ENCODE results near the gene ANKRD66. TPM values are rescaled to one million over a fixed set of nuclear protein-coding genes. Genes with fewer than 3 reads are reported as not detected.

The ANKRD66 gene
- total and polyA plus RNA-seq, 2 of the 4 experiments (the other 2 are of a cell fraction), result not detected

DNA sequence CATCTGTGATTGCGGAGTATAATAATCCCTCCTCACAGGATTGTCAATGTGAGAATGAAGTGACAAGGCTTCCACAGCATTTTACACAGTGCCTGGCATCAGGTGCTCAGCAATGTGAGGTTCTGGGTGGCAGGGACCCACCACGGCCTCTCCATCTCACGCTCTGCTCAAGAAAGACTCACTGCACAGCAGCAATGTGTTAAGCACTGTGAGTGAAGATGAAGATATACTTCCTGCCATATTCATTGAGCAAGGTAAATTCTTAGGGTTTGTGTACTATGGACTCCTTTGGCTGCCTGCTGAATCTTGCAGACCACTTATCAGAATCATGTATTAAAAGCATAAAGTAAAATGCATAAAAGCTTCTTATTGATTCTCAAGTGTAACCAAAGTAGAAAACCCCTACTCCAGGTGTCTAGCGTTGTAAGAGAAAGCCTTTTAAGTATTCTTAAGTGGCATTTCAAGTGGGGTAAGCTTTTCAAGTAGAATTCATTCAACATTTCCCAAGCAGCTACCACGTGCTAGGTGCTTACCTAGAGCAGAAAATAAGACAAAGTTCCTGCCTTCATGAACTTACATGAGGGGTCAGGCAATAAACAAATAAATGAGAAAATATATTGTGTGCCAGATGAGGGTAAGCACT lies 29.5 kb downstream of the ANKRD66 start:
- CTCF ChIA-PET, result no interaction called here
- TF ChIP-seq MAFK (IDR thresholded peaks at IDR 0.05; ENCODE audit: low read depth, low read length) (no peak), SMC3 (IDR thresholded peaks at IDR 0.05; ENCODE audit: low read depth, low read length) (no peak), MXI1 (IDR thresholded peaks at IDR 0.05; ENCODE audit: borderline replicate concordance, low read depth, low read length) (no peak), CEBPB (IDR thresholded peaks at IDR 0.05; ENCODE audit: low read depth, low read length) (no peak), BHLHE40 (IDR thresholded peaks at IDR 0.05; ENCODE audit: low read depth, low read length) (no peak), MAZ (IDR thresholded peaks at IDR 0.05; ENCODE audit: borderline replicate concordance, low read depth, low read length) (no peak), CHD1 (IDR thresholded peaks at IDR 0.05; ENCODE audit: low read depth, low read length) (no peak), RFX5 (IDR thresholded peaks at IDR 0.05; ENCODE audit: low read depth, low read length) (no peak), POLR2A (IDR thresholded peaks at IDR 0.05; ENCODE audit: low read depth, low read length) (no peak), RAD21 (IDR thresholded peaks at IDR 0.05; ENCODE audit: low read length) (no peak), NFE2L2 (IDR thresholded peaks at IDR 0.05; ENCODE audit: low read depth, low read length) (no peak), FOS (IDR thresholded peaks at IDR 0.05; ENCODE audit: low read depth, low read length) (no peak)
- TF ChIP-seq, protein P1, sequence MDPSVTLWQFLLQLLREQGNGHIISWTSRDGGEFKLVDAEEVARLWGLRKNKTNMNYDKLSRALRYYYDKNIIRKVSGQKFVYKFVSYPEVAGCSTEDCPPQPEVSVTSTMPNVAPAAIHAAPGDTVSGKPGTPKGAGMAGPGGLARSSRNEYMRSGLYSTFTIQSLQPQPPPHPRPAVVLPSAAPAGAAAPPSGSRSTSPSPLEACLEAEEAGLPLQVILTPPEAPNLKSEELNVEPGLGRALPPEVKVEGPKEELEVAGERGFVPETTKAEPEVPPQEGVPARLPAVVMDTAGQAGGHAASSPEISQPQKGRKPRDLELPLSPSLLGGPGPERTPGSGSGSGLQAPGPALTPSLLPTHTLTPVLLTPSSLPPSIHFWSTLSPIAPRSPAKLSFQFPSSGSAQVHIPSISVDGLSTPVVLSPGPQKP (IDR thresholded peaks at IDR 0.05; ENCODE audit: borderline replicate concordance, low read depth, low read length), result no peak
- TF ChIP-seq, protein P2, sequence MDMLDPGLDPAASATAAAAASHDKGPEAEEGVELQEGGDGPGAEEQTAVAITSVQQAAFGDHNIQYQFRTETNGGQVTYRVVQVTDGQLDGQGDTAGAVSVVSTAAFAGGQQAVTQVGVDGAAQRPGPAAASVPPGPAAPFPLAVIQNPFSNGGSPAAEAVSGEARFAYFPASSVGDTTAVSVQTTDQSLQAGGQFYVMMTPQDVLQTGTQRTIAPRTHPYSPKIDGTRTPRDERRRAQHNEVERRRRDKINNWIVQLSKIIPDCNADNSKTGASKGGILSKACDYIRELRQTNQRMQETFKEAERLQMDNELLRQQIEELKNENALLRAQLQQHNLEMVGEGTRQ (IDR thresholded peaks at IDR 0.05; ENCODE audit: low read depth, low read length), result no peak
- TF ChIP-seq, protein P3, sequence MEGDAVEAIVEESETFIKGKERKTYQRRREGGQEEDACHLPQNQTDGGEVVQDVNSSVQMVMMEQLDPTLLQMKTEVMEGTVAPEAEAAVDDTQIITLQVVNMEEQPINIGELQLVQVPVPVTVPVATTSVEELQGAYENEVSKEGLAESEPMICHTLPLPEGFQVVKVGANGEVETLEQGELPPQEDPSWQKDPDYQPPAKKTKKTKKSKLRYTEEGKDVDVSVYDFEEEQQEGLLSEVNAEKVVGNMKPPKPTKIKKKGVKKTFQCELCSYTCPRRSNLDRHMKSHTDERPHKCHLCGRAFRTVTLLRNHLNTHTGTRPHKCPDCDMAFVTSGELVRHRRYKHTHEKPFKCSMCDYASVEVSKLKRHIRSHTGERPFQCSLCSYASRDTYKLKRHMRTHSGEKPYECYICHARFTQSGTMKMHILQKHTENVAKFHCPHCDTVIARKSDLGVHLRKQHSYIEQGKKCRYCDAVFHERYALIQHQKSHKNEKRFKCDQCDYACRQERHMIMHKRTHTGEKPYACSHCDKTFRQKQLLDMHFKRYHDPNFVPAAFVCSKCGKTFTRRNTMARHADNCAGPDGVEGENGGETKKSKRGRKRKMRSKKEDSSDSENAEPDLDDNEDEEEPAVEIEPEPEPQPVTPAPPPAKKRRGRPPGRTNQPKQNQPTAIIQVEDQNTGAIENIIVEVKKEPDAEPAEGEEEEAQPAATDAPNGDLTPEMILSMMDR (conservative IDR thresholded peaks at IDR 0.05; ENCODE audit: low read depth, low read length), result no peak
- H2BK15ac ChIP-seq (ENCODE audit: low read depth, low read length), result no peak overlapping the region
- no peak overlapping the region for H3K14ac ChIP-seq (replicated peaks; ENCODE audit: low read depth, low read length)
- H3K9me1 ChIP-seq (ENCODE audit: insufficient read depth, low read length), result no peaks in the 10 kb centered on the region
- H3K4me1 ChIP-seq (ENCODE audit: control insufficient read depth, insufficient read depth, low read length), result no peaks in the 10 kb centered on the region
- no peak overlapping the region for H4K8ac ChIP-seq (ENCODE audit: low read depth in 2 of 2, low read length in 2 of 2)
- no peak overlapping the region for H3K18ac ChIP-seq (ENCODE audit: low read depth, low read length)
- ATAC-seq (ENCODE audit: low read depth), result no peak
- H3K27ac ChIP-seq (ENCODE audit: insufficient read depth, low read length), result no peak overlapping the region
- no peaks in the 10 kb centered on the region for H4K20me1 ChIP-seq (ENCODE audit: insufficient read depth, low read length)
- no peak overlapping the region for H2AK9ac ChIP-seq (replicated peaks; ENCODE audit: low read depth, low read length, poor library complexity)
- intact Hi-C loops (cut with micrococcal nuclease), result no loop called here
- H4K5ac ChIP-seq (ENCODE audit: low read depth, low read length), result no peak overlapping the region
- no peak for DNase-seq
- H3K36me3 ChIP-seq (ENCODE audit: control insufficient read depth, insufficient read depth, low read length), result no peaks in the 10 kb centered on the region
- no peak overlapping the region for H2BK120ac ChIP-seq (ENCODE audit: low read depth, low read length)
- H3K4me3 ChIP-seq (ENCODE audit: insufficient read depth, low read depth, low read length), result no peak overlapping the region
- no peak overlapping the region for H3K23ac ChIP-seq (ENCODE audit: low read depth, low read length)
- no peak overlapping the region for H2AFZ ChIP-seq (replicated peaks; ENCODE audit: low read length, poor library complexity)
- H3K9me3 ChIP-seq (ENCODE audit: control insufficient read depth, insufficient read depth, low read length), result no peaks in the 10 kb centered on the region
- H2BK5ac ChIP-seq (ENCODE audit: low read depth, low read length, poor library complexity, severe bottlenecking), result no peak overlapping the region
- BruUV-seq (replicated peaks), result no TSS peak
- in situ Hi-C loops (cut with MboI; ENCODE audit: low sequenced_read_pairs), result loop anchor here (25.0 kb wide), 1 partner anchor 364 kb away; no protein-coding TSS in a partner anchor
- no peak overlapping the region for H4K91ac ChIP-seq (ENCODE audit: insufficient read depth, low read depth, low read length)
- H3K4ac ChIP-seq (ENCODE audit: low read depth, low read length), result no peak overlapping the region
- no peak overlapping the region for H3K4me2 ChIP-seq (ENCODE audit: low read depth, low read length)
- no peak overlapping the region for H3K9ac ChIP-seq (ENCODE audit: low read depth, low read length)
- POLR2A ChIA-PET (ENCODE audit: unreplicated experiment), result no interaction called here
- H3K27me3 ChIP-seq (ENCODE audit: control insufficient read depth, insufficient read depth, low read length), result no peaks in the 10 kb centered on the region
- H3K79me1 ChIP-seq (ENCODE audit: low read depth in 1 of 2, low read length in 2 of 2), result no peaks in the 10 kb centered on the region
- H2AK5ac ChIP-seq (ENCODE audit: low read depth, low read length), result no peak overlapping the region
- dilution Hi-C loops (cut with HindIII; ENCODE audit: low sequenced_read_pairs, unreplicated experiment), result no loop called here
- no peak overlapping the region for H2BK20ac ChIP-seq (ENCODE audit: low read depth, low read length)
- no CpG with 5 or more reads among the region's 5 CpGs for WGBS, 2 experiments (ENCODE audit: extremely low coverage in 2 of 2, insufficient read length in 1 of 2)
- H3K56ac ChIP-seq (ENCODE audit: extremely low read depth, insufficient read depth, low read length), result no peak overlapping the region
